GM12865 (cell line): ENCODE data around the gene HMOX1.

Experiments
- DNase-seq: peaks from one replicate; pipeline ENCODE4 v3.0.0; 2010; ENCODE audit warnings: low read depth
- H3K4me3 ChIP-seq: 2 replicates; pipeline ENCODE4 v1.5.1; 2011; ENCODE audit warnings: mild to moderate bottlenecking, low read depth, low read length, control low read depth
- CTCF ChIP-seq: IDR thresholded peaks from 2 replicates; pipeline ENCODE4 v1.5.1; 2011; ENCODE audit warnings: low read length, control low read depth, low read depth, inconsistent platforms; ENCODE audit not compliant: insufficient read depth; ENCODE audit errors: missing control alignments

Gene HMOX1

DNA sequence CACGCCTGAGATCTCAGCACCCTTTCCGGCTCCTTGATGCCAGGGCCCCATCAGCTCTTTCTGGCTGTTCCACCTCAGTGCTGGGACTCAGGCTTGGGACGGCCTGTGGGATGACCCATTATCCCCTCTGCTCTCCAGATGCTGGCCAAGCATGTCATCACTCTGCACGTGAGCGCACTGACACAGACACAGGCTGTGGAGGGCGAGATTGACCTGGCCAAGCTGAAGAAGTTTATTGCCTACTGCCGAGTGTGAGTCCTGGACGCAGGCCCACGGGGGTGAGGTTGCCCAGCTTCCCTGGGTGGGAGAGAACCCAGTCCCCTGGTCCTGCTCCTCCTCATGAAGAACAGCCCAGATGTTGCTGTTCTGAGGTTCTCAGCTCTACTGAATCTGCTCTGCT lies 36.7 kb downstream of the HMOX1 start:
- TF ChIP-seq CTCF: no peak
- DNase-seq: no peak
- H3K4me3 ChIP-seq: no peak overlapping the region

DNA sequence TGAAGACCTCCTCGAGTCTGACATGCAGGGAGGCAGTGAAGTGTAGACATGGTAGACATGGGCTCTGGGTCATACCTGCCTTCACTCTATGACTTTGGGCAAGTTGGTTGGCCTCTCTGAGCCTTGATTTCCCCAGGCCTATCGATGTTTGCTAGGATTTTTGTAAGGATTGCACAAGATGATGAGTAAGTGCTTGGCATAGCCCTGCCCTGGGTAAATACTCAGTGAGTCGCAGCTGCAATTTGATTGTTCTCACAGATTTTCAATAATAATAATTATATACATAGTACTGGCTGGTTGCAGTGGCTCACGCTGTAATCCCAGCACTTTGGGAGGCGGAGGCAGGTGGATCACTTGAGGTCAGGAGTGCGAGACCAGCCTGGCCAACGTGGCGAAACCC lies 37.2 kb downstream of the HMOX1 start:
- TF ChIP-seq CTCF: no peak
- no peak overlapping the region for H3K4me3 ChIP-seq
- DNase-seq: no peak

DNA sequence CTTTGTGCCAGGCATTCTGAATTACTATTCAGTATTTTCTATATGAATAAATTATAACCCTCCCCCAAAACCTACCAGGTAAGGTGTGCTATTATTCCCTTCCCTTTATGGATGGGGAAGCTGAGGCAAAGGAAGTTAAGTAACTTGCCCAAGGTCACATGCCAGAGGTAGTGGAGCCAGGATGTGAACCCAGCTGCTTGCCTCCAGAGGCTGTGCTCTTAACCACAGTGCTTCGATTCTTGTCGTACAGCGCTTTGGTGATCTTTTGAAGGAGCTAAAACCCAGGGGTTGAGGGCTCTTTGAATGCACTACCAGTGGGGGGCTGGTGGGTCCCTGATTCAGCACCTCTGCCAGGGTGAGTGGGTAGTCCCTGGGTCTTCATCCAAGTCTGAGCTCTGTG lies 37.8 kb downstream of the HMOX1 start:
- H3K4me3 ChIP-seq: no peak overlapping the region
- TF ChIP-seq CTCF: no peak
- no peak for DNase-seq

GRCh38 chr22:35419756-35420155 lies 38.9 kb downstream of the HMOX1 start:
- TF ChIP-seq CTCF: no peak
- DNase-seq: no peak

GRCh38 chr22:35421121-35421520 lies 40.2 kb downstream of the HMOX1 start:
- no peak for TF ChIP-seq CTCF
- no peak for DNase-seq
- no peak overlapping the region for H3K4me3 ChIP-seq

More at GRCh38 chr22:35419756-35420155, 38.9 kb downstream of the HMOX1 start:
- no peak overlapping the region for H3K4me3 ChIP-seq

GRCh38 chr22:35422145-35422544 lies 41.2 kb downstream of the HMOX1 start:
- no peak overlapping the region for H3K4me3 ChIP-seq
- no peak for TF ChIP-seq CTCF
- no peak for DNase-seq

- TF ChIP-seq CTCF: no peak
- no peak overlapping the region for H3K4me3 ChIP-seq
- no peak for DNase-seq
These were observed 42.0 kb downstream of the HMOX1 start for GRCh38 chr22:35422936-35423335.
